GM12891 (cell line): ENCODE data around the gene PLPP1.

Experiments used
- DNase-seq: peaks from one replicate; pipeline ENCODE4 v3.0.0; 2011; ENCODE audit warnings: low spot score; ENCODE audit not compliant: insufficient read length
- FAIRE-seq: peaks from 2 replicates; lab custom pipeline; 2011; peaks lifted over from hg19 to GRCh38; lab: Jason Lieb, UNC
- PAX5 ChIP-seq: IDR thresholded peaks from 2 replicates; pipeline ENCODE4 v1.6.1; 2011; ENCODE audit warnings: low read length, moderate library complexity, mild to moderate bottlenecking; ENCODE audit not compliant: insufficient read depth, severe bottlenecking
- POLR2A ChIP-seq: IDR thresholded peaks from 2 replicates; pipeline ENCODE4 v1.6.1; 2011; ENCODE audit warnings: low read depth, low read length, control low read depth
- POLR2AphosphoS5 ChIP-seq: IDR thresholded peaks from 2 replicates; pipeline ENCODE4 v1.6.1; 2011; ENCODE audit warnings: low read depth, low read length, control low read depth
- POU2F2 ChIP-seq: IDR thresholded peaks from 2 replicates; pipeline ENCODE4 v1.6.1; 2011; ENCODE audit warnings: low read depth, mild to moderate bottlenecking, control low read depth, low read length, moderate library complexity
- SPI1 ChIP-seq: IDR thresholded peaks from 2 replicates; pipeline ENCODE4 v1.6.1; 2011; ENCODE audit warnings: low read depth, low read length, control low read depth
- TAF1 ChIP-seq: IDR thresholded peaks from 2 replicates; pipeline ENCODE4 v1.6.1; 2011; ENCODE audit warnings: low read depth, low read length, control low read depth

Gene PLPP1

GRCh38 chr5:55454282-55454681, 80.5 kb downstream of the PLPP1 start:
- DNase-seq (no peak), FAIRE-seq (no peak)

DNA sequence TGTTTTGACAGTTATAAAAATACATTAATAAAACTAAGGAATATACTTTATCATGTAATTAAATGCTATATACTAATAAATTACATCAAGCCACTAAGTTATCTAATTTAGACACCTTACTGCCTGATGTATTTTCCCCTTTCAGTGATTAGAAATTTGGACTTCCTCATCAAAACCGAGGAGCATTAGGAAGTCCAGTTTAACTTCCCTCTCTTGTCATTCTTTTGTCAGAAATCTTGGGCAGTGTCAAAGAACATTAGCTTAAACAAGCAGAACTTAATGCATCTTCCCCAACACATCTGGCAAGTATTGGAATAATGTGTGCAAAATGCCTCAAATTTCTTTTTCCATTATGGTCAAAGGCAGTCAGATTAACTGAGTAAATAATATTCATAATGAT, 81.6 kb downstream of the PLPP1 start:
- no peak for TF ChIP-seq TAF1
- TF ChIP-seq POU2F2, result no peak
- no peak for FAIRE-seq
- no peak for DNase-seq

More at GRCh38 chr5:55454282-55454681, 80.5 kb downstream of the PLPP1 start:
- TF ChIP-seq TAF1, result no peak
- no peak for TF ChIP-seq POLR2A
- TF ChIP-seq POLR2AphosphoS5, result no peak
- TF ChIP-seq PAX5, result no peak
- TF ChIP-seq POU2F2, result no peak
- TF ChIP-seq SPI1, result no peak

DNA sequence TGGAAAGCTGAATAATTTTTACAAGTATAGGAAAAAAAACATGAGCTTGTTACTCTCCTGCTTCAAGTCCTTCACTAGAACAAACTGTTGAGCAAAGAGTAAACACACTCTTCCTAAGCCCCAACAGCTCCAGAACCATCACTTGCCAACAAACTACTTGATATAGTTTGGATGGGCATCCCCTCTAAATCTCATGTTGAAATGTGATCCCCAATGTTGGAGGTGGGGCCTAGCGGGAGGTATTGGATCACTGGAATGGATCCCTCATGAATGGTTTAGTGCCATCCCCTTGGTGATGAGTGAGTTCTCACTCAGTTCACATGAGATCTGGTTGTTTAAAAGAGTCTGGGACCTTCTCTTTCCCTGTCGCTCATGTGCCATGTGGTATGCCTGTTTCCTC, 82.8 kb downstream of the PLPP1 start:
- DNase-seq (no peak), FAIRE-seq (no peak)
- no peak for TF ChIP-seq PAX5
- no peak for TF ChIP-seq POLR2AphosphoS5
- TF ChIP-seq SPI1, result no peak
- TF ChIP-seq TAF1, result no peak
- no peak for TF ChIP-seq POLR2A
- no peak for TF ChIP-seq POU2F2

DNA sequence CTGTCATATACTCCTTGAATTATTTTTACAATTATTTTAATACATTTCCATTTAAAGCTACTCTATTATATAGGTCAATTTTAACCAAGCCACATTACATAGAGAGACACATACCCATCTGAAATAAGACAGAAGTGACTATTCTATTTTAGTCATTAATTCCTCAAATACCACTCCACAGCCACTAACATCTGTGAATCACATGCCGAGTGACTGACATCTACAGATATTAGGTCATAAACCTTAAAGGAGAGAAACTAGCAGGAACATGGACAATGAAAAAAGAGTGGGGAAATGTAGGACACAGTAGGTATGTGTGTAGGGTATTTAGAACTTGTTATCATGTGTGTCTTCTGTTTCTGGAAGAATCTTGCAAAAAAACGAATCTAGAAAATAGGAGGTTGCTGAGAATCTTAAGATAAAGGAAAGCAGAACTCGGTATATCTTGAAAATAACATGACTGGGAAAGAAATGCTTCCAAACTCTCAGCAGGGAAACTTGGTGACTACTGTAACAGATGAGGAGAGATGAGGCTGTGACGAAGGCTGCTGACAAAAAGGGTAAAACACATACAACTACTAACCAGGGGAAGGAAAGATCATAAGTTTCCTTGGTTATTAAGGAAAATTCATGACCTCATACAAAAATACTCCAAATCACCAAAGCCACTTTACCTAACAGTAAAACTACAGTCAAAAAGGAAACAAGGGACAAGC, 84.6 kb downstream of the PLPP1 start:
- DNase-seq (no peak), FAIRE-seq (no peak)
- TF ChIP-seq POLR2A, result no peak
- no peak for TF ChIP-seq POLR2AphosphoS5
- no peak for TF ChIP-seq POU2F2
- no peak for TF ChIP-seq SPI1
- TF ChIP-seq TAF1, result no peak
- no peak for TF ChIP-seq PAX5

DNA sequence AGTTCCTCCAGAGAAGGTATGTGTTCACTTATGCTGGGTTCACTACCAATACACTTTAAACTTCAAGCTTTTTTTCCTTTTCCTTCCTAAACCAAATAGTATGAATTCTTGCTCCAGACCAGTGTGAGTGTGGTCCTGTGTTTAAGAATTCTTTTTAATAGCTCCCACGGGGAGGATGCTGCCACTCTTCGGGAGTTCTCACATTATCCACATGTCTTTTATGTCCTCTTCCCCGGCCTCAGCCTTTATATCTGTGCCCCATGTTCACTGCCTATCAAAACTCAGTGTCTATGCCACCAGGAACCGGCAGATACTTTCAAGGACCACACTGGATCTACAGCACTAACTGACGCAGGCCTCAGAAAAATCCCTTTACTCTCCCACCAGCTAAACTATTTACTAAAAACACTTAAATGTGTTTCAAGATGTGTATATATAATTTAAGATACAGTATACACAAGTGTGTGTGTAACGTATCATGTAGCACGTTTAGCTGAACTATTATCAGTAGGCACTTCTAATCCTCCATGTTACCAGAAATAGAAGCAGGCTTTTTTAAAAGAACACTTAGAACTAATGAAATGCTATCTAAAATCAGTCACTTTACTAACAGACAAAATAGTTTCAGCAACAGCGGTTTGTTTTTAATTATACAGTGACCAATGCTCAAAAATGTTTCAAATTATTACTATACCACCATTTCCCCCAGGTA, 88.0 kb downstream of the PLPP1 start:
- DNase-seq, result no peak
- FAIRE-seq, result no peak
- TF ChIP-seq POLR2AphosphoS5, result no peak

- FAIRE-seq (no peak), DNase-seq (no peak)
- TF ChIP-seq POLR2AphosphoS5, result no peak
- TF ChIP-seq POLR2A, result no peak
- TF ChIP-seq TAF1, result no peak
- TF ChIP-seq POU2F2, result no peak
- TF ChIP-seq SPI1, result no peak
- no peak for TF ChIP-seq PAX5
These were observed 89.0 kb downstream of the PLPP1 start for GRCh38 chr5:55445791-55446190.

GRCh38 chr5:55441954-55442353, 92.8 kb downstream of the PLPP1 start:
- TF ChIP-seq POU2F2, result no peak
- TF ChIP-seq POLR2AphosphoS5, result no peak
- TF ChIP-seq SPI1, result no peak
- no peak for TF ChIP-seq POLR2A
- no peak for TF ChIP-seq TAF1
- no peak for TF ChIP-seq PAX5
- no peak for FAIRE-seq
- DNase-seq, result no peak

DNA sequence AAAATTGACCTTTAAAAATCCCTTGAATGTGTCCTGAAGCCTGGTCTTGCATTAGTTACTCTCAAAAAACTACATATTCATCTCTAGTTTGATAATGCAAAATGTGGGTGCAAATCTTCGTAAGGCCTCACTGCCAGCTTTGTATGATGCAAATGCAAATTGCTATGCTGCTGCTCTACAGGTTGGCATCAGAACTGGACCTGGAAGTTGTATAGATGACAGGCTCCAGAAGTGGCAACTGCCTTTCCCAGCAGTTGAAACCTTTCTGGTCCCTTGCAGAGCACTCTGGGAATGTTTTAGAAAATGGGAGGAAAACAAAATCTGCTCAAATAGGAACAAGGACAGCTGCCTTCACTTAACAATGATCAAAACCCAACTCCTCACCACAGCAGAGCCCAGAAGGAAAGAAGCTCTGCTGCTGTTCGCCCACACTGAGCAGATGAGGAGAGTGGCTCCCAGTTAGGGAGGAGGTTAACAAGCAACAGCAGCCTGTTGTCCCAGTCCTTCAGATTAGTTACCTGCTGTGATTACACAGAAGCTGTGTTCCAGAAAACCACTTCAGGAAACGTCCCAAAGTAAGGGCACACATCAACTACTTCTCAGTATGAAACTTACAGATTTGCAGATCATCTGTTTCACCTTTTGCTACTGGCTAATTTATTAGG, 93.5 kb downstream of the PLPP1 start:
- FAIRE-seq, result no peak
- no peak for TF ChIP-seq POLR2AphosphoS5
- no peak for TF ChIP-seq PAX5
- no peak for TF ChIP-seq TAF1
- TF ChIP-seq POU2F2, result no peak
- no peak for TF ChIP-seq POLR2A
- no peak for TF ChIP-seq SPI1
- DNase-seq, result no peak

DNA sequence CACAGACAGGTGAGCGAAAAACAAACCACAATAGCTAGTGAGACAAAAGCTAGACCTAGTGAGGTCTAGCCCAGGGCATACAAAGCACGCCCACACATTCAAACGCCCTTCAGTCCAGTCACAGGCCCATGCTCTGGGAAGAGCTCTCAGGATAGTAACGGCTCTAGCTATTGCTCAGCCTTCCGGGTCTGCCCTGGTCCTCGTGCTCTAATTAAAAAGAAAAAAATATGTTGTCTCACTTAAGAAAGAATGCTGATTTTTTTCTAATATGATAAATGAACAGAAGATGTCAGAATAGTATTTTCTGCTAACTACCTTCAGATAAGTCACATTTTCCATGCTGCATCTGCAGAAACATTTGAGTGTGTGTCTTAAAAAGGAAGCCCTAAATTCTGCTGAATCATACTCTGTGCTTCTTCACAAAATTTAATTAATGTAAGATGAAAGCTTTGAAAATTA, 94.5 kb downstream of the PLPP1 start:
- DNase-seq (no peak), FAIRE-seq (no peak)
- TF ChIP-seq SPI1 (no peak), POU2F2 (no peak), TAF1 (no peak), POLR2AphosphoS5 (no peak), POLR2A (no peak), PAX5 (no peak)
